GM18508 (cell line): ENCODE measurements around the gene GLB1L2.

Source experiments
- ATAC-seq: cut with Tn5 transposase; IDR thresholded peaks from one replicate; pipeline ENCODE4 v1.9.1; 2021; ENCODE audit warnings: moderate number of reproducible peaks; ENCODE audit not compliant: insufficient read depth, unreplicated experiment

Gene GLB1L2

GRCh38 chr11:134346101-134346975 is 14.6 kb downstream of the GLB1L2 start:
- no peak for ATAC-seq

- ATAC-seq: no peak
Measured at GRCh38 chr11:134346976-134347350, 15.2 kb downstream of the GLB1L2 start.

GRCh38 chr11:134347441-134347840 is 15.7 kb downstream of the GLB1L2 start:
- ATAC-seq: no peak

DNA sequence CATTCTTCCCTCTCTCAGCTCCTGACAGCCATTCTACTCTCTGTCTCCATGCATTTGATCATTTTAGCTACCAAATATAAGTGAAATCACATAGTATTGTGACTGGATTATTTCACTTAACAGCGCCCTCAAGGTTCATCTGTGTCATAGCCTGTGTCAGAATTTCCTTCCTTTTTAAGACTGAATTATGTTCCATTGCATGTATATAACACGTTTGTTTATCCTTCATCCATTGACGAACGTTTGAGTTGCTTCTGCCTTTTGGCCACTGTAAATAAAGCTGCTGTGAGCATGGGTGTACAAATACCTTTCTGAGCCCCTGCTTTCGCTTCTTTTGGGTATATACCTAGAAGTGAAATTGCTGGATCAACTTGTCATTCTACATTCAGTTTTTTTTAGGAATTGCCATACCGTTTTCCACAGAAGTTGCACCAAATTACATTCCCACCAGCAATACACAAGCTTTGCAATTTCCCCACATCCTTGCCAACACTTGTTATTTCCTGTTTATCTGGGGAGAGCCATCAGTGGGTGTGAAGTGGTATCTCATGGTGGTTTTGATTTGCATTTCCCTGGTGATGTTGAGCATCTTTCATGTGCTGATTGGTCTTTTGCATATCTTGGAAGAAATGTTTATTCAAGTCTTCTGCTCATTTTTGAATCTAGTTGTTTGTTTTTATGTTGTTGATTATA is 17.5 kb downstream of the GLB1L2 start:
- ATAC-seq: no peak

- no peak for ATAC-seq
Measured at GRCh38 chr11:134349802-134350355, 18.1 kb downstream of the GLB1L2 start.

DNA sequence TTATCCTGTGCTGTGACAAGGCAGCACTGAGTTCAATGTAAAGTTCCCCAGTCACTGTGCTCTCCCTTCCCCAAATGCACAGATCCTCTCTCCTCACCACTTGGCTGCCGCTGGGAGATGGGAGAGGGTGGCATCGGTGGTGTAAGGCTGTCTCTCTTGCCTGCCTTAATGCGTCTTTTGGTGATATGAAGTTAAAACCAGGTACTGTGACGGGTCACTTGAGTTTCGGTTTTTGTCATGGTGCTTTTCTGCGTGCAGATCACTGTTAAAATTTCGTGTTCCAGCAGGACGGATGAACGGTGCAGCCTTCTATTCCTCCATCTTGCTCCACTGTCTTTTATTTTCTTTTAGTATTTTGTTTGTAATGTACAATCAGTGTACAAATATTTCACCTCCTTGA is 18.6 kb downstream of the GLB1L2 start:
- ATAC-seq: no peak

DNA sequence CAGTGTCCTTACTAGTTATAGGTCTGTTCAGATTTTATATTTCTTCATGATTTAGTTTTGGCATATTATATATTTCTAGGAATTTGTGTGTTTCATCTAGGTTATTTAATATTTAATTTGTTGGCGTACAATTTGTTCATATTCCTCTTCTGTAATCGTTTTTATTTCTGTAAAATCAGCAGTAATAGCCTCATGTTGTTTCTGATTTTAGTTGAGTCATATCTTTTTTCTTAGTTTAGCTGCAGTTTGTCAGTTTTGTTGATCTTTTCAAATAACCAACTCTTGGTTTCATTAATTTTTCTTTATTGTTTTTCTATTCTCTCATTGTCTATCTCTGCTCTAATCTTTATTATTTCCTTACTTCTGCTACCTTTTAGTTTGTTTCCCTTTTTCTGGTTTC is 20.3 kb downstream of the GLB1L2 start:
- no peak for ATAC-seq

DNA sequence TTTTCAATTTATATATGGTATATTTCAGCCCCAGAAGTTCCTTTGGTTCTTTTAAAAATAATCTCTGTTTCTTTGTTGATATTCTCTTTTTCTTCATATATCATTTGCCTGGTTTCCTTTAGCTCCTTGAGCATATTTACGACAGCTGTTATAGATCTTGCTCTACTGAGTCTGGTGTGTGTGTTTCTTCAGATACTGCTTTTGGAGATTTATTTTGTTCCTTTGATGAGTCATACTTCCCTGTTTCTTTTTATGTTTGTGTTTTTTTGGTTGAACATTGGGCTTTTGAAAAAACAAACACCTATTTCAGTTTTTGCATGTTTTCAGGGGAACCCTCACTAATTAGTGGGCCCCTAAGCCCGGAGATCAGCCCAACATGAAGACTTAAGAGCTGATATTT is 23.3 kb downstream of the GLB1L2 start:
- no peak for ATAC-seq

DNA sequence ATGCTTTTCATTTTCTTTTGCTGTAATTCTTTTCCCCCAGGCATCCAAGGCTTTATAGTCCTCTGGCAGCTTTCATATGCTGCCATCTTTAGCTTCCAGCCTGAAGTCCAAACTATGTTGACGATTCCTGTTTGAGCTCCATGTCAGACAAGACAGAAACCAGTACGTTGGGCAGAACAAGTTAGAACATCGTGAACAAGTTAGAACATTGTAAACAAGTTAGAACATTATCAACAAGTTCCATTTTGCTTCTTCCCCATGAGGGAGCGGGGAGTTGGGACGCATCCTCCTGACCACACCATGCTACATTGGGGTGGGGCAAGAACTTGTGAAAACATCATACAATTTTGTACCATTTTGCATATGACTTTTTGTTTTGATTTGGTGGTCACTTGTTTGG is 23.9 kb downstream of the GLB1L2 start:
- ATAC-seq: no peak

GRCh38 chr11:134356656-134357544 is 25.1 kb downstream of the GLB1L2 start:
- no peak for ATAC-seq

DNA sequence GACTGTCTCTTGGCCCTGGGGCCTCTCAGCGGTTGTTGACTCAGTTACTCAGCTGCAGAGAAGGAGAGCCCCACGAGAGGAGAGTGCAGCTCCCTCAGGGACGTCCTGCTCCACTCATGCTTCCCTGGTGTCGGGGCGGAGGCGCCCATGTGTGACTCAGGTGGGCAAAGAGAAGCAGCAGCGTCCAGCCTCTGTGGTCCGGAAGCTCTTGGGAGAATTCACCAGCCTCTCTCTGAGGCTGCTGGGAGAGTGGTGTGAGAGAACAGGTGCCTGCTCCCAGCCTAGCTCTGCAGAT is 25.7 kb downstream of the GLB1L2 start:
- no peak for ATAC-seq

DNA sequence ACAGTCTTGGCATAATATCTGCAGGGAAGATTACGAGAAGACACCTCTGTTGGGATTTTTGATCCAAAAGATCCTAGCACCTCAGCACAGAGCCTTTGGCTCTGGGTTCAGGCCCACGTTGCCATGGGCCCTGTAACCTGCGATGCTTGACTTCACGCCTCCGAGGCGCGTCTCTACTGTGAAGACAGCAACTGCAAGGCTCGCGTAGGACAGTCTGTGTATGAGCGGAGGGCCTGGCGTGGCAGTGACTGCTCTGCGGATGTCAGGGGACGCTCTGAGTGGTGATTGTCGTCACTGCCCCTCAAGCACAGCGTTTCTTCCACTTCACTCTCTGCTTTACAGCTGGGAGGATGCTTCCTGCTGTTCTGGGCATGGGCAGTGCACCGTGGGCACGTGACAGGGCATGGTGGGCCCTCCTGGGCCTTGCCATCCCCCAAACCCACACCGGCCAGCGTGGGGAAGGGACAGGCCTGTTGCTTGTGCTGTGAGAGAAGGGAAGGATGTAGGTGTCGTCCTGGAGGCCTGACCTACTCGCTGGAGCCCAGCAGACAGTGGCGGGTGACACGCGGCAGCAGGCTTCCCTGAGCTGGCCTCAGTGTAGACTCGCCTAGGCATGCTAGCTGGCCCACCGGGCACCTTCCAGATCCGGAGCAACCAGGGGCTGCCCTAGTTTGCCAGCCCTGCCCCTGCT is 26.5 kb downstream of the GLB1L2 start:
- ATAC-seq: no peak

DNA sequence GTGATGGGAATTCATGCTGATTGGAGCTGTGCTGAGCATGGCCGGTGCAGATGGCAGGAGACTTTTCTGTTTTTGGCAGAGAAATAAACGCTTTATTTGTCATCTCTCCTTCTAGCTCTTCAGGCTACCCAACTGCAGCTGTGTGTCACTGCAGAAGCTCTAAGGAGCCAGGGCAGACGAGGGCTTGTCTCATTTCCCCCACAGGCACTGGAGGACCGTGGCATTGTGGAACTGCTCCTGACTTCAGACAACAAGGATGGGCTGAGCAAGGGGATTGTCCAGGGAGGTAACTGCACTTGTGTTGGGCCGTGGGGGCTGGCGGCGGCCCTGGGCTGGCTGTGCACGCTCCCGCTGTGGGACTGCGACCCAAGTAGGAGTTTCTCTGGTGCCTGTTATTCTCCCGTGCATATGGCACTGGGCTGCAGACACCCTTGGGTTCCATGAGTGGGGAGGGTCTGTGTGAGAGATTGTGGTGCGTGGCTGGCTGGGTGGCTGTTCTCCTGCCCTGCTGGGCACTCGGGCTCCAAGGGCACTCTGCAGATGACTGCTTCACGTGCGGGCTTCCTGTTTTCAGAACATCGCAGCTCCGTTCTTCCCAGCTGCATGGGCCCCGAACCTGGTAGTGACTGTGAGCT is 27.2 kb downstream of the GLB1L2 start:
- ATAC-seq: no peak

DNA sequence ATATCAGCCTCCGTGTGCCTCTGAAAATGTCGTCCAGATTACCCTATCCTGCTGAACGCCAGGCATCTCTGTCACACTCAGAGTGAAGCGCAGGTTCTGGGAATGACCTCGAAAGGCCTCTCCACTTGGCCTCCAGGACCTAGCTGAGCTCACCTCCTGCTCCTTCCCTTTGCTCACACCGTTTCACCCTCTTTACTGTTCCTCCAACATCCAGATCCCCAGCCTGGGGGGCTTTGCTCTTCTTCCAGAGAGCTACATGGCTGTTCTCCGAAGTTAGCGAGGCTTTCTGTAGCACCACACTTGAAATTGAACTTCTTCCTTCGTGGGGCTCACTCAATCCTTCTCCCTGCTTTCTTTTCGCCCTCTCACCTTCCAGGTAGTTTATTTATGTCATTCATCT is 27.9 kb downstream of the GLB1L2 start:
- ATAC-seq: no peak

DNA sequence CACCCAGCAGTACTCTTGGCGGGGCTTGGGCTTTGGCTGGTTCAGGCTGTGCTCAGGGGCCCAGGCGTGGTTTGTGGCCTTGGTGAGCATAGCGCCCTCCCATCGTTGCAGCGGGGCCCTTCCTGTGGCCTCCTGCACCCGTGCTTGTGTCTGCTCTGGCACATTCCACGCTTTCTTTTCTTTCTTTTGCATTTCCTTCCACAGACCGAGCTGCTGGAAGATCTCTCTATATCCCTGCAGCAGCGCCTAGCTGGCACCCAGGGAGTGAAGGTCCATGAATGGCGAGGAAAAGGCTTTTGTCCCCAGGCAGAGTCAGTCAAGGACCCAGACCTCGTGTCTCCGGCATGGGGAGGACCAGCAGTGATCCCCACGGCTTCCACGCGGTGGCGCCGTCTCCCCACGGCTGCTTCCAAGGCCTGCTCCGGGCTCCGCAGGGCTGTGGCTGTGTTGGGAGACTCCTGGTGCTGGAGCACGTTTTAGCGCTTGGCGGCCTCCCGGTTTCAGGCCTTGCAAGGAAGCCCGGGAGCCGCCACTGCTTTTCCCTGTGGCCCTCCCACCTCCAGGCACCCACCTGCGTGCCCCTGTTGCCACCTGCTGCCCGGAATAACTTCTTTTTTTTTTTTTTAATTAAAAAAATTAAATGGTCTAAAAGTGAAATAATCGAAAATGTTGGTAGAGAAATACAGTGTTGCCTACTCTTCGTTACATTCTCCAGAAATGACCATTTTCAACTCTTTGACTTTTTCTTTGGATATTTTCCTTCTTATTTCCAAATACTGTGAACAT is 28.5 kb downstream of the GLB1L2 start:
- no peak for ATAC-seq

- no peak for ATAC-seq
Measured at GRCh38 chr11:134361661-134362060, 29.9 kb downstream of the GLB1L2 start.

DNA sequence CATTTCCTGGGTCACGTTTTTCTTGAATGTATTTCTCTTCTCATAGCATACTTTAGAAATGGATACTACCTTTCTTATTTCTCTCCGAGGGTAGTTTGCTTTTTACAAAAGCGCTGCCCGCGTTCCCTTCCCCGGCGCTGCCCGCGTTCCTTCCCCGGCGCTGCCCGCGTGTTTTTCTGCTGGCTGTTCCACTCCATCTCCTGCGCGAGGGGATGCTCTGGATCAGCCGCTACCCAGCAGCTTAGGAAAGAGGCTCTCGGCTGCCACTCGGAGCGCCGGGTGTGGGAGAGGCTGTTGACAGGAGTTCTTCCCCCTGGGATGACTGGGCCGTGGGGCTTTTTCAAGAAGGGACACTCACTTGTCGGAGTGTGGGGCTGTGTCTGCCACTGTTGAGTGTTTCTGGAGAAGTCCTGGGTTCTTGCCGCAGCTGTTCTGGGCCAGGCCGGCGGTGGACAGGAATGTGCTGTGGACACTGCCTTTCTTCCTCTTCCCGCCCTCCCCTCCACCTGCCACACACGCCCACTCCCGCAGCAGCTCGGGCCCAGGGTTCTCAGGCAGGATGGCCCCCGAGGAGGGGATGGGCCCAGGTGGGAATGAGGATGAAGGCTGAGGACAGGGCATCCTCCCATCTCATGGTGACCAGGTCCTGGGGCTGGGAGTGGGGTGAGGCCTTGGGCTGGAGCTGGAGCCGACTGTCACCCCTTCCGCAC is 30.6 kb downstream of the GLB1L2 start:
- no peak for ATAC-seq

DNA sequence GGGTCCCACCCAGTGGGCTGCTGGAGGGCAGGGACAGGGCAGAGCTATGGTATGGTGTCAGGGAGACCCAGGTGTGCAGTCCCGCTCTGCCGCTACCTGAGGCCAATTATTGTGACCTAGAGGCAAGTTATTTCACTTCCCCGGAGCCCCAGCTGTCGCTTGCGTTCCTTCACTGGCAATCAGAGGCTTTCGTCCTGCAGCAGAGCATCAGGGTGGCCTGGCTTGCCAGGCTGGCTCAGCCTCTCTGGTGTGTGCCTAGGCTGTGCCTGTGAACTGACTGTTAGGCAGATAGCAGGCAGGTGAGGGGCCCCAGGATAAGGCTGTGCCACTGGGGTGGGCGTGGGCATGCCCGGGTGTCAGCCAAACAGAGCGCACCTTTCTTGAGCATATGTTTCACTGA is 31.4 kb downstream of the GLB1L2 start:
- no peak for ATAC-seq
